Measurements from ENCODE around the gene NADSYN1. TPM values are rescaled to one million over a fixed set of nuclear protein-coding genes. Genes with fewer than 3 reads are reported as not detected.

The NADSYN1 gene
- total RNA-seq, 2 experiments from 2014 or later: 79.4 to 88.8 TPM

GRCh38 chr11:71423181-71423790, 29.7 kb upstream of the NADSYN1 start:
- intact Hi-C loops (cut with DNase I, micrococcal nuclease): no loop called here
- POLR2A ChIA-PET: no interaction called here
- peaks cover 11% of the 10 kb centered on the region for H3K4me1 Mint-ChIP-seq
- no peak overlapping the region for H3K27ac Mint-ChIP-seq
- CTCF ChIA-PET: interaction anchor here (0.7 kb wide), 1 partner anchor 714 kb away, joined by 3 read pairs; no protein-coding TSS in a partner anchor
- H3K27me3 Mint-ChIP-seq: no peaks in the 10 kb centered on the region
- H3K4me3 Mint-ChIP-seq: no peak overlapping the region
- H3K9me3 Mint-ChIP-seq (ENCODE audit: low read depth): no peaks in the 10 kb centered on the region
- no peaks in the 10 kb centered on the region for H3K36me3 Mint-ChIP-seq (ENCODE audit: low read depth)
- no peak for DNase-seq
- no peak for ATAC-seq

GRCh38 chr11:71425409-71425808, 27.6 kb upstream of the NADSYN1 start:
- intact Hi-C loops (cut with DNase I, micrococcal nuclease): no loop called here
- H3K27ac Mint-ChIP-seq: no peak overlapping the region
- no peaks in the 10 kb centered on the region for H3K36me3 Mint-ChIP-seq (ENCODE audit: low read depth)
- no peak overlapping the region for H3K4me3 Mint-ChIP-seq
- H3K27me3 Mint-ChIP-seq: no peaks in the 10 kb centered on the region
- H3K4me1 Mint-ChIP-seq: peaks cover 11% of the 10 kb centered on the region
- peak; percentile 39 for ATAC-seq
- no peak for DNase-seq
- H3K9me3 Mint-ChIP-seq (ENCODE audit: low read depth): no peaks in the 10 kb centered on the region
- ChIA-PET POLR2A (no interaction called here), CTCF (interaction anchor here (1.0 kb wide), 1 partner anchor 22 kb away, joined by 3 read pairs; no protein-coding TSS in a partner anchor)

GRCh38 chr11:71425860-71426259, 27.1 kb upstream of the NADSYN1 start:
- ATAC-seq (peak; percentile 70), DNase-seq (peak; percentile 12)
- H3K27ac Mint-ChIP-seq: no peak overlapping the region
- peaks cover 11% of the 10 kb centered on the region for H3K4me1 Mint-ChIP-seq
- no peaks in the 10 kb centered on the region for H3K36me3 Mint-ChIP-seq (ENCODE audit: low read depth)
- intact Hi-C loops (cut with DNase I, micrococcal nuclease): no loop called here
- CTCF ChIA-PET: no interaction called here
- H3K4me3 Mint-ChIP-seq: no peak overlapping the region
- no peaks in the 10 kb centered on the region for H3K27me3 Mint-ChIP-seq
- POLR2A ChIA-PET: no interaction called here
- no peaks in the 10 kb centered on the region for H3K9me3 Mint-ChIP-seq (ENCODE audit: low read depth)

- Mint-ChIP-seq H3K4me1 (peaks cover 11% of the 10 kb centered on the region), H3K27ac (no peak overlapping the region), H3K36me3 (ENCODE audit: low read depth) (no peaks in the 10 kb centered on the region), H3K4me3 (no peak overlapping the region), H3K9me3 (ENCODE audit: low read depth) (no peaks in the 10 kb centered on the region), H3K27me3 (no peaks in the 10 kb centered on the region)
- ATAC-seq (peak; percentile 26), DNase-seq (no peak)
- intact Hi-C loops (cut with DNase I, micrococcal nuclease): no loop called here
- POLR2A ChIA-PET: no interaction called here
- CTCF ChIA-PET: no interaction called here
Observed at GRCh38 chr11:71426413-71426812, 26.6 kb upstream of the NADSYN1 start.

- intact Hi-C loops (cut with DNase I, micrococcal nuclease): no loop called here
- Mint-ChIP-seq H3K27me3 (no peaks in the 10 kb centered on the region), H3K27ac (no peak overlapping the region), H3K4me3 (no peak overlapping the region), H3K36me3 (ENCODE audit: low read depth) (no peaks in the 10 kb centered on the region), H3K4me1 (peaks cover 11% of the 10 kb centered on the region), H3K9me3 (ENCODE audit: low read depth) (no peaks in the 10 kb centered on the region)
- ChIA-PET POLR2A (no interaction called here), CTCF (interaction anchor here (0.5 kb wide), 1 partner anchor 1224 kb away, joined by 3 read pairs; no protein-coding TSS in a partner anchor)
- no peak for DNase-seq
- no peak for ATAC-seq
Observed at GRCh38 chr11:71428861-71429435, 24.1 kb upstream of the NADSYN1 start.

- Mint-ChIP-seq H3K4me1 (peaks cover 11% of the 10 kb centered on the region), H3K36me3 (ENCODE audit: low read depth) (peaks cover 5% of the 10 kb centered on the region), H3K4me3 (no peak overlapping the region), H3K27ac (no peak overlapping the region), H3K27me3 (no peaks in the 10 kb centered on the region), H3K9me3 (ENCODE audit: low read depth) (no peaks in the 10 kb centered on the region)
- intact Hi-C loops (cut with DNase I, micrococcal nuclease): no loop called here
- ATAC-seq (no peak), DNase-seq (no peak)
- ChIA-PET CTCF (interaction anchor here (0.5 to 0.7 kb wide), 2 partner anchors 9 to 1225 kb away, joined by 3 read pairs; no protein-coding TSS in a partner anchor), POLR2A (no interaction called here)
Observed at GRCh38 chr11:71429701-71430100, 23.3 kb upstream of the NADSYN1 start.

- POLR2A ChIA-PET: no interaction called here
- CTCF ChIA-PET: interaction anchor here (0.7 kb wide), 1 partner anchor 10 kb away, joined by 3 read pairs; no protein-coding TSS in a partner anchor
- ATAC-seq (no peak), DNase-seq (no peak)
- Mint-ChIP-seq H3K9me3 (ENCODE audit: low read depth) (no peaks in the 10 kb centered on the region), H3K4me3 (no peak overlapping the region), H3K4me1 (peaks cover 11% of the 10 kb centered on the region), H3K36me3 (ENCODE audit: low read depth) (peaks cover 8% of the 10 kb centered on the region), H3K27me3 (no peaks in the 10 kb centered on the region), H3K27ac (no peak overlapping the region)
- intact Hi-C loops (cut with DNase I, micrococcal nuclease): no loop called here
Observed at GRCh38 chr11:71430166-71430565, 22.8 kb upstream of the NADSYN1 start.

GRCh38 chr11:71431271-71431670, 21.7 kb upstream of the NADSYN1 start:
- intact Hi-C loops (cut with DNase I, micrococcal nuclease): no loop called here
- CTCF ChIA-PET: no interaction called here
- H3K9me3 Mint-ChIP-seq (ENCODE audit: low read depth): no peaks in the 10 kb centered on the region
- POLR2A ChIA-PET: no interaction called here
- no peak for ATAC-seq
- H3K4me3 Mint-ChIP-seq: no peak overlapping the region
- no peak overlapping the region for H3K27ac Mint-ChIP-seq
- H3K27me3 Mint-ChIP-seq: no peaks in the 10 kb centered on the region
- H3K4me1 Mint-ChIP-seq: peaks cover 3% of the 10 kb centered on the region
- no peak for DNase-seq
- H3K36me3 Mint-ChIP-seq (ENCODE audit: low read depth): peaks cover 11% of the 10 kb centered on the region

GRCh38 chr11:71432761-71433647, 20.0 kb upstream of the NADSYN1 start:
- ChIA-PET POLR2A (no interaction called here), CTCF (no interaction called here)
- intact Hi-C loops (cut with DNase I, micrococcal nuclease): no loop called here

GRCh38 chr11:71433648-71434450, 19.2 kb upstream of the NADSYN1 start:
- no peak for DNase-seq
- H3K4me1 Mint-ChIP-seq: no peaks in the 10 kb centered on the region
- no peak overlapping the region for H3K27ac Mint-ChIP-seq
- peaks cover 21% of the 10 kb centered on the region for H3K36me3 Mint-ChIP-seq (ENCODE audit: low read depth)
- no peak overlapping the region for H3K4me3 Mint-ChIP-seq
- POLR2A ChIA-PET: no interaction called here
- CTCF ChIA-PET: no interaction called here
- no peaks in the 10 kb centered on the region for H3K9me3 Mint-ChIP-seq (ENCODE audit: low read depth)
- no peak for ATAC-seq
- H3K27me3 Mint-ChIP-seq: no peaks in the 10 kb centered on the region
- intact Hi-C loops (cut with DNase I, micrococcal nuclease): no loop called here

More at GRCh38 chr11:71432761-71433647, 20.0 kb upstream of the NADSYN1 start:
- Mint-ChIP-seq H3K4me3 (no peak overlapping the region), H3K36me3 (ENCODE audit: low read depth) (peaks cover 14% of the 10 kb centered on the region), H3K9me3 (ENCODE audit: low read depth) (no peaks in the 10 kb centered on the region), H3K4me1 (no peaks in the 10 kb centered on the region), H3K27me3 (no peaks in the 10 kb centered on the region), H3K27ac (no peak overlapping the region)
- DNase-seq: no peak
- ATAC-seq: no peak

GRCh38 chr11:71434576-71435130, 18.4 kb upstream of the NADSYN1 start:
- CTCF ChIA-PET: no interaction called here

More at GRCh38 chr11:71434576-71435130, 18.4 kb upstream of the NADSYN1 start:
- Mint-ChIP-seq H3K27me3 (no peaks in the 10 kb centered on the region), H3K9me3 (ENCODE audit: low read depth) (no peaks in the 10 kb centered on the region), H3K36me3 (ENCODE audit: low read depth) (peaks cover 21% of the 10 kb centered on the region), H3K4me1 (no peaks in the 10 kb centered on the region), H3K27ac (no peak overlapping the region), H3K4me3 (no peak overlapping the region)
- intact Hi-C loops (cut with DNase I, micrococcal nuclease): no loop called here
- DNase-seq (no peak), ATAC-seq (no peak)
- POLR2A ChIA-PET: no interaction called here

Measured in activated CD4-positive, alpha-beta T cell treated with anti-CD3 and anti-CD28 coated beads for 36 hours (primary cell).